HepG2 (cell line): ENCODE results near the gene ZBTB45. TPM values are rescaled to one million over a fixed set of nuclear protein-coding genes. Genes with fewer than 3 reads are reported as not detected.

ENCODE experiments used
- ATAC-seq: fragments of 200-7000 bp; cut with Tn5 transposase; 3 replicates; pipeline ENCODE4 v1.9.1; 2020; ENCODE audit warnings: mild to moderate bottlenecking, moderate library complexity
- BruUV-seq: library from RNA; stranded (reverse); fragments of 400-500 nt; replicated peaks from 2 replicates; lab custom pipeline; 2021; lab: Mats Ljungman, UMichigan
- CTCF ChIA-PET: fragments of 300-600 bp; formaldehyde crosslinking; extraction: SDS; loops from one replicate; lab custom pipeline; 2021; ENCODE audit warnings: low total read pairs, inconsistent platforms, low intra/inter-chr PET ratio; lab: Yijun Ruan, JAX
- POLR2A ChIA-PET: fragments of 350-600 bp; sonication (Branson Sonifier 250); formaldehyde crosslinking; loops from one replicate; lab custom pipeline; 2020; ENCODE audit warnings: antibody characterized with exemption, inconsistent platforms; lab: Yijun Ruan, JAX
- DNase-seq: peaks from one replicate; pipeline ENCODE4 v3.0.0-alpha.2; 2015; ENCODE audit warnings: low spot score
- FAIRE-seq: peaks from 3 replicates; lab custom pipeline; 2011; peaks lifted over from hg19 to GRCh38; lab: Jason Lieb, UNC
- H2AFZ ChIP-seq: one replicate; pipeline ENCODE4 v1.6.1; 2011; ENCODE audit warnings: low read length, inconsistent platforms
- H3K27ac ChIP-seq: fragments of 300-600 bp; 3 replicates; pipeline ENCODE4 v1.8.0; 2011; ENCODE audit warnings: mixed run types, mild to moderate bottlenecking, mixed read lengths, low read length, inconsistent platforms; ENCODE audit not compliant: insufficient read depth; ENCODE audit errors: extremely low read length
- H3K27me3 ChIP-seq, 2 experiments: fragments of 200-600 bp in 1 of 2; 2 replicates in 1 of 2; 3 replicates in 1 of 2; pipeline versions ENCODE4 v1.6.0 to v1.8.0; 2011; ENCODE audit warnings: low read length in 2 of 2, mild to moderate bottlenecking in 2 of 2, moderate library complexity in 2 of 2, inconsistent platforms in 1 of 2; ENCODE audit not compliant: insufficient read depth in 2 of 2, control insufficient read depth in 1 of 2
- H3K36me3 ChIP-seq, 2 experiments: fragments of 200-600 bp in 1 of 2; replicated peaks in 1 of 2; 2 replicates in 1 of 2; 3 replicates in 1 of 2; pipeline versions ENCODE4 v1.5.1 to v1.8.0; 2011; ENCODE audit warnings: low read length in 2 of 2, inconsistent platforms in 1 of 2; ENCODE audit not compliant: insufficient read depth in 2 of 2, control insufficient read depth in 1 of 2
- H3K4me1 ChIP-seq: 2 replicates; pipeline ENCODE4 v1.5.1; 2012; ENCODE audit warnings: low read length, inconsistent platforms; ENCODE audit not compliant: insufficient read depth
- H3K4me2 ChIP-seq: 2 replicates; pipeline ENCODE4 v1.6.0; 2011; ENCODE audit warnings: low read depth, low read length, inconsistent platforms
- H3K4me3 ChIP-seq, 3 experiments: fragments of 200-600 bp in 1 of 3; sonication (generic), shearing (Covaris generic) in 1 of 3; replicated peaks in 1 of 3; 2 replicates each; pipeline ENCODE4 v1.5.1; 2011 to 2016; ENCODE audit warnings: low read length in 3 of 3, inconsistent platforms in 2 of 3, low read depth in 2 of 3, mild to moderate bottlenecking in 2 of 3, control low read depth in 1 of 3, mixed read lengths in 1 of 3; ENCODE audit not compliant: insufficient read depth in 1 of 3
- H3K79me2 ChIP-seq: one replicate; pipeline ENCODE4 v1.6.1; 2011; ENCODE audit warnings: low read length, inconsistent platforms; ENCODE audit not compliant: insufficient read depth
- H3K9ac ChIP-seq: 2 replicates; pipeline ENCODE4 v1.6.0; 2011; ENCODE audit warnings: mild to moderate bottlenecking, low read depth, low read length, inconsistent platforms; ENCODE audit not compliant: insufficient read depth
- H3K9me3 ChIP-seq: 2 replicates; pipeline ENCODE4 v1.5.1; 2012; ENCODE audit warnings: mild to moderate bottlenecking, low read length
- H4K20me1 ChIP-seq: 2 replicates; pipeline ENCODE4 v1.6.0; 2011; ENCODE audit warnings: inconsistent platforms, mild to moderate bottlenecking, low read length, moderate library complexity; ENCODE audit not compliant: insufficient read depth
- ELF4 ChIP-seq: sonication (generic); formaldehyde crosslinking; IDR thresholded peaks from 2 replicates; pipeline ENCODE4 v1.5.0; 2020; ENCODE audit warnings: missing genetic modification reagents, mild to moderate bottlenecking, moderate library complexity, borderline replicate concordance
- KMT2B ChIP-seq: IDR thresholded peaks from 2 replicates; pipeline ENCODE4 v1.6.1; 2016; ENCODE audit warnings: missing genetic modification reagents, missing compliant biosample characterization
- MED13 ChIP-seq: sonication (generic); formaldehyde crosslinking; IDR thresholded peaks from 2 replicates; pipeline ENCODE4 v1.5.0; 2020; ENCODE audit warnings: missing genetic modification reagents
- SIX4 ChIP-seq: sonication (generic); formaldehyde crosslinking; IDR thresholded peaks from 2 replicates; pipeline ENCODE4 v1.4.0; 2020; ENCODE audit warnings: missing genetic modification reagents
- SRSF9 ChIP-seq: fragments of 200-400 bp; formaldehyde crosslinking; IDR thresholded peaks from 2 replicates; pipeline ENCODE4 v1.6.1; 2018; ENCODE audit warnings: borderline replicate concordance, mild to moderate bottlenecking, low read depth, low read length; ENCODE audit not compliant: insufficient read depth, poor library complexity, severe bottlenecking
- SUZ12 ChIP-seq: fragments of 150-350 bp; IDR thresholded peaks from 2 replicates; pipeline ENCODE4 v1.6.1; 2014; ENCODE audit warnings: low read depth, low read length
- ZKSCAN5 ChIP-seq: sonication (generic); formaldehyde crosslinking; IDR thresholded peaks from 2 replicates; pipeline ENCODE4 v1.5.1; 2020; ENCODE audit warnings: mild to moderate bottlenecking, missing genetic modification reagents
- ZNF549 ChIP-seq: sonication (generic); formaldehyde crosslinking; IDR thresholded peaks from 2 replicates; pipeline ENCODE4 v1.5.0; 2020; ENCODE audit warnings: missing genetic modification reagents
- ZNF660 ChIP-seq: sonication (generic); formaldehyde crosslinking; IDR thresholded peaks from 2 replicates; pipeline ENCODE4 v1.5.1; 2020; ENCODE audit warnings: mild to moderate bottlenecking, low read depth, missing genetic modification reagents, borderline replicate concordance
- ZNF747 ChIP-seq: sonication (generic); formaldehyde crosslinking; IDR thresholded peaks from 2 replicates; pipeline ENCODE4 v1.8.1; 2023; ENCODE audit warnings: missing genetic modification reagents, mild to moderate bottlenecking, borderline replicate concordance
- WGBS: methylation state at CpG from one replicate; pipeline ENCODE4 v1.1.6; 2017; ENCODE audit warnings: low lambda C conversion rate; 5-methylcytosine and 5-hydroxymethylcytosine counted together
- in situ Hi-C: cut with HindIII; loops from 2 replicates; pipeline ENCODE4 v1.10.0; 2017; ENCODE audit warnings: low pct_unique_long_range_greater_than_20kb; ENCODE audit not compliant: extremely low pct_ligation_motif_present
- intact Hi-C: fragments of 100-400 bp; cut with micrococcal nuclease; formaldehyde crosslinking; loops from one replicate; pipeline ENCODE4 v1.10.0; 2022; ENCODE audit not compliant: unreplicated experiment
- polyA plus RNA-seq, 8 experiments: library from polyadenylated mRNA; depleted of rRNA in 3 of 8; stranded (reverse) in 7 of 8; unstranded in 1 of 8; fragments of >200 nt; fragmentation: Illumina TruSeq in 4 of 8; extraction: Trizol in 4 of 8; gene quantifications; 2 replicates each; pipeline versions ENCODE4 v1.2.1 to v1.2.3, GENCODE V29; 2011 to 2016; ENCODE audit warnings: low read depth in 4 of 8, missing spikeins in 1 of 8, mixed read lengths in 1 of 8; ENCODE audit not compliant: insufficient read depth in 1 of 8
- total RNA-seq, 5 experiments: library from RNA; depleted of rRNA; stranded (reverse); fragments of >200 nt; fragmentation: Illumina TruSeq; extraction: Trizol; gene quantifications; 2 replicates each; pipeline ENCODE4 v1.2.3, GENCODE V29; 2016; ENCODE audit warnings: low read depth in 1 of 5

Gene ZBTB45
- total and polyA plus RNA-seq, 2 of the 13 experiments (the other 11 are each of a cell fraction or from before 2014, with no cell fraction given): 3.0 to 3.7 TPM

- ATAC-seq: no peak
- no peak overlapping the region for H3K27ac ChIP-seq
- TF ChIP-seq SIX4 (CRISPR knock-in tag) (no peak), ZKSCAN5 (no peak), SUZ12 (no peak), SRSF9 (no peak), ZNF660 (CRISPR knock-in tag) (no peak)
- intact Hi-C loops (no loop called here), in situ Hi-C loops (no loop called here)
- H3K4me1 ChIP-seq: peaks cover 43% of the 10 kb centered on the region
- CTCF ChIA-PET: no interaction called here
- no TSS peak for BruUV-seq
- FAIRE-seq: no peak
- no peak overlapping the region for H2AFZ ChIP-seq
- no peaks in the 10 kb centered on the region for H3K27me3 ChIP-seq
- 97% methylated on average over 16 of the region's 16 CpGs for WGBS
- H3K9ac ChIP-seq: peak overlapping the region; percentile 98; the same call in 1 of the 2 replicates
- peaks cover 9 to 25% of the 10 kb centered on the region in 2 experiments for H3K36me3 ChIP-seq
- POLR2A ChIA-PET: interaction anchor here (1.2 to 3.5 kb wide), 4 partner anchors 12 to 44 kb away, joined by 4 to 58 read pairs (median 18); partner anchors contain the start of genes SLC27A5, TRIM28 and ZBTB45
- H3K4me2 ChIP-seq: 0 out of 2 replicates have a peak overlapping the region, but pooled peaks have one; percentile 92
- peaks cover 34% of the 10 kb centered on the region for H3K79me2 ChIP-seq
- no peaks in the 10 kb centered on the region for H3K9me3 ChIP-seq
- H3K4me3 ChIP-seq: no peak overlapping the region
- H4K20me1 ChIP-seq: 0 out of 2 replicates have a peak, but pooled peaks cover 5% of the 10 kb centered on the region
- no peak for DNase-seq
Measured at GRCh38 chr19:58555920-58556621, 36.5 kb upstream of the ZBTB45 start.

- no peaks in the 10 kb centered on the region for H3K27me3 ChIP-seq
- POLR2A ChIA-PET: interaction anchor here (0.8 to 3.5 kb wide), 7 partner anchors 11 to 193 kb away, joined by 3 to 58 read pairs (median 4); partner anchors contain the start of genes SLC27A5, TRIM28, ZBTB45 and ZNF497
- peaks cover 10% of the 10 kb centered on the region; the same call in 1 of the 2 replicates for H4K20me1 ChIP-seq
- peaks cover 32% of the 10 kb centered on the region for H3K79me2 ChIP-seq
- peak overlapping the region; percentile 68 for H3K4me2 ChIP-seq
- peak overlapping the region; percentile 71 for H3K9ac ChIP-seq
- CTCF ChIA-PET: no interaction called here
- H3K4me3 ChIP-seq: peak overlapping the region in 2 of 3 experiments; percentile 31 to 60; a peak in 4 of 6 replicates
- DNase-seq (no peak), ATAC-seq (no peak), FAIRE-seq (no peak)
- no TSS peak for BruUV-seq
- H3K9me3 ChIP-seq: no peaks in the 10 kb centered on the region
- in situ Hi-C loops: no loop called here
- TF ChIP-seq MED13 (CRISPR knock-in tag): no peak
- 0 out of 2 replicates have a peak, but pooled peaks have one; percentile 18 for TF ChIP-seq ELF4 (CRISPR knock-in tag)
- no peak for TF ChIP-seq ZNF549 (CRISPR knock-in tag)
- no peak for TF ChIP-seq KMT2B (CRISPR knock-in tag)
- TF ChIP-seq ZNF747 (CRISPR knock-in tag): 0 out of 2 replicates have a peak, but pooled peaks have one; percentile 11
- H3K4me1 ChIP-seq: peaks cover 39% of the 10 kb centered on the region
- WGBS: 79% methylated on average over 2 of the region's 4 CpGs
- intact Hi-C loops: no loop called here
- H2AFZ ChIP-seq: no peak overlapping the region
- H3K27ac ChIP-seq: peak overlapping the region; percentile 59
- peaks cover 11 to 31% of the 10 kb centered on the region in 2 experiments for H3K36me3 ChIP-seq
Measured at GRCh38 chr19:58555369-58555885, 35.8 kb upstream of the ZBTB45 start.
